IMR-90 (cell line): ENCODE data around the gene KRT79. TPM values are rescaled to one million over a fixed set of nuclear protein-coding genes. Genes with fewer than 3 reads are reported as not detected.

Source experiments
- ATAC-seq: fragments of 200-7000 bp; cut with Tn5 transposase; 2 replicates; pipeline ENCODE4 v1.9.1; 2020; ENCODE audit warnings: low read depth, mild to moderate bottlenecking, moderate library complexity
- BruUV-seq: library from RNA; stranded (reverse); fragments of 400-500 nt; replicated peaks from 2 replicates; lab custom pipeline; 2021; lab: Mats Ljungman, UMichigan
- CTCF ChIA-PET: fragments of 300-600 bp; formaldehyde crosslinking; extraction: SDS; loops from one replicate; lab custom pipeline; 2021; ENCODE audit warnings: antibody characterized with exemption; lab: Yijun Ruan, JAX
- POLR2A ChIA-PET: fragments of 300-600 bp; sonication (Branson Sonifier 250); formaldehyde crosslinking; loops from one replicate; lab custom pipeline; 2022; ENCODE audit warnings: antibody characterized with exemption; ENCODE audit not compliant: unreplicated experiment; lab: Charles Lee
- DNase-seq: peaks from one replicate; pipeline ENCODE4 v3.0.0; 2013
- H2AFZ ChIP-seq: replicated peaks from 2 replicates; pipeline ENCODE3; 2013; ENCODE audit warnings: low read length, mild to moderate bottlenecking; ENCODE audit not compliant: poor library complexity
- H2AK5ac ChIP-seq: 2 replicates; pipeline ENCODE4 v1.6.1; 2013; ENCODE audit warnings: low read depth, low read length, inconsistent platforms
- H2AK9ac ChIP-seq: replicated peaks from 2 replicates; pipeline ENCODE3; 2013; ENCODE audit warnings: mild to moderate bottlenecking, low read depth, low read length, moderate library complexity; ENCODE audit not compliant: poor library complexity
- H2BK120ac ChIP-seq: 2 replicates; pipeline ENCODE4 v1.6.1; 2013; ENCODE audit warnings: low read depth, low read length, inconsistent platforms
- H2BK15ac ChIP-seq: 3 replicates; pipeline ENCODE4 v1.6.1; 2013; ENCODE audit warnings: low read depth, low read length, inconsistent platforms
- H2BK20ac ChIP-seq: 2 replicates; pipeline ENCODE4 v1.6.1; 2013; ENCODE audit warnings: low read depth, mild to moderate bottlenecking, inconsistent platforms, low read length, moderate library complexity
- H2BK5ac ChIP-seq: 2 replicates; pipeline ENCODE4 v1.6.1; 2013; ENCODE audit warnings: mild to moderate bottlenecking, low read depth, low read length, inconsistent platforms; ENCODE audit not compliant: poor library complexity, severe bottlenecking
- H3K14ac ChIP-seq: replicated peaks from 2 replicates; pipeline ENCODE4 v1.6.1; 2013; ENCODE audit warnings: low read depth, low read length, inconsistent platforms
- H3K18ac ChIP-seq: 2 replicates; pipeline ENCODE4 v1.6.1; 2013; ENCODE audit warnings: low read depth, low read length, control low read depth
- H3K23ac ChIP-seq: 2 replicates; pipeline ENCODE4 v1.6.1; 2013; ENCODE audit warnings: low read depth, low read length, inconsistent platforms
- H3K27ac ChIP-seq: 2 replicates; pipeline ENCODE4 v1.5.1; 2013; ENCODE audit warnings: mild to moderate bottlenecking, control low read depth, low read length; ENCODE audit not compliant: insufficient read depth
- H3K27me3 ChIP-seq: 2 replicates; pipeline ENCODE4 v1.6.1; 2013; ENCODE audit warnings: low read length; ENCODE audit not compliant: control insufficient read depth, insufficient read depth
- H3K36me3 ChIP-seq: 2 replicates; pipeline ENCODE4 v1.6.1; 2013; ENCODE audit warnings: low read length, mixed read lengths; ENCODE audit not compliant: control insufficient read depth, insufficient read depth
- H3K4ac ChIP-seq: 2 replicates; pipeline ENCODE4 v1.6.1; 2013; ENCODE audit warnings: low read depth, low read length, inconsistent platforms
- H3K4me1 ChIP-seq: 2 replicates; pipeline ENCODE4 v1.6.1; 2013; ENCODE audit warnings: low read length, mixed read lengths; ENCODE audit not compliant: control insufficient read depth, insufficient read depth
- H3K4me2 ChIP-seq: 2 replicates; pipeline ENCODE4 v1.6.1; 2013; ENCODE audit warnings: low read depth, mild to moderate bottlenecking, control low read depth, low read length, moderate library complexity
- H3K4me3 ChIP-seq: 2 replicates; pipeline ENCODE4 v1.5.1; 2013; ENCODE audit warnings: low read depth, mild to moderate bottlenecking, control low read depth, low read length, moderate library complexity; ENCODE audit not compliant: insufficient read depth
- H3K56ac ChIP-seq: 2 replicates; pipeline ENCODE4 v1.6.1; 2013; ENCODE audit warnings: low read length, inconsistent platforms; ENCODE audit not compliant: insufficient read depth; ENCODE audit errors: extremely low read depth
- H3K79me1 ChIP-seq, 2 experiments: 2 replicates each; pipeline ENCODE4 v1.6.1; 2013; ENCODE audit warnings: low read length in 2 of 2, inconsistent platforms in 1 of 2, low read depth in 1 of 2
- H3K9ac ChIP-seq: 2 replicates; pipeline ENCODE4 v1.6.1; 2013; ENCODE audit warnings: low read depth, low read length, control low read depth
- H3K9me1 ChIP-seq: 2 replicates; pipeline ENCODE4 v1.6.1; 2013; ENCODE audit warnings: low read length, inconsistent platforms; ENCODE audit not compliant: insufficient read depth
- H3K9me3 ChIP-seq: 2 replicates; pipeline ENCODE4 v1.6.1; 2013; ENCODE audit warnings: low read length; ENCODE audit not compliant: control insufficient read depth, insufficient read depth
- H4K20me1 ChIP-seq: 2 replicates; pipeline ENCODE4 v1.6.1; 2013; ENCODE audit warnings: low read length, inconsistent platforms; ENCODE audit not compliant: insufficient read depth
- H4K5ac ChIP-seq: 2 replicates; pipeline ENCODE4 v1.6.1; 2013; ENCODE audit warnings: mild to moderate bottlenecking, low read depth, low read length, control low read depth
- H4K8ac ChIP-seq, 2 experiments: 2 replicates each; pipeline ENCODE4 v1.6.1; 2013; ENCODE audit warnings: low read depth in 2 of 2, low read length in 2 of 2, control low read depth in 1 of 2, inconsistent platforms in 1 of 2
- H4K91ac ChIP-seq: 2 replicates; pipeline ENCODE4 v1.6.1; 2013; ENCODE audit warnings: low read depth, low read length, inconsistent platforms; ENCODE audit not compliant: insufficient read depth
- BHLHE40 ChIP-seq: fragments of 150-350 bp; IDR thresholded peaks from 2 replicates; pipeline ENCODE4 v1.6.1; 2016; ENCODE audit warnings: mild to moderate bottlenecking, low read depth, low read length
- CHD1 ChIP-seq: IDR thresholded peaks from 2 replicates; pipeline ENCODE4 v1.6.1; 2012; ENCODE audit warnings: low read depth, low read length, improper control_type of control experiment
- CTCF ChIP-seq: conservative IDR thresholded peaks from 2 replicates; pipeline ENCODE4 v1.5.1; 2012; ENCODE audit warnings: mild to moderate bottlenecking, low read depth, low read length, improper control_type of control experiment
- ELK1 ChIP-seq: fragments of 150-350 bp; IDR thresholded peaks from 2 replicates; pipeline ENCODE4 v1.6.1; 2016; ENCODE audit warnings: low read depth, mild to moderate bottlenecking, low read length, moderate library complexity, borderline replicate concordance
- FOS ChIP-seq: fragments of 150-350 bp; IDR thresholded peaks from 2 replicates; pipeline ENCODE4 v1.6.1; 2016; ENCODE audit warnings: low read depth, low read length
- MAFK ChIP-seq: IDR thresholded peaks from 2 replicates; pipeline ENCODE4 v1.6.1; 2012; ENCODE audit warnings: low read depth, low read length, improper control_type of control experiment
- MAZ ChIP-seq: IDR thresholded peaks from 2 replicates; pipeline ENCODE4 v1.6.1; 2012; ENCODE audit warnings: low read depth, mild to moderate bottlenecking, low read length, improper control_type of control experiment, moderate library complexity, borderline replicate concordance
- MXI1 ChIP-seq: IDR thresholded peaks from 2 replicates; pipeline ENCODE4 v1.6.1; 2012; ENCODE audit warnings: low read depth, mild to moderate bottlenecking, low read length, moderate library complexity, borderline replicate concordance
- RAD21 ChIP-seq: IDR thresholded peaks from 2 replicates; pipeline ENCODE4 v1.6.1; 2012; ENCODE audit warnings: low read length, improper control_type of control experiment
- RCOR1 ChIP-seq: IDR thresholded peaks from 2 replicates; pipeline ENCODE4 v1.6.1; 2012; ENCODE audit warnings: mild to moderate bottlenecking, low read length, improper control_type of control experiment; ENCODE audit not compliant: insufficient replicate concordance
- RFX5 ChIP-seq: IDR thresholded peaks from 2 replicates; pipeline ENCODE4 v1.8.0; 2012; ENCODE audit warnings: low read depth, mild to moderate bottlenecking, low read length, moderate library complexity
- SMC3 ChIP-seq: fragments of 150-350 bp; IDR thresholded peaks from 2 replicates; pipeline ENCODE4 v1.6.1; 2016; ENCODE audit warnings: low read depth, mild to moderate bottlenecking, antibody characterized with exemption, low read length, moderate library complexity
- USF2 ChIP-seq: fragments of 150-350 bp; IDR thresholded peaks from 2 replicates; pipeline ENCODE4 v1.6.1; 2017; ENCODE audit warnings: mild to moderate bottlenecking, antibody characterized with exemption, low read length, low read depth
- WGBS, 2 experiments: methylation state at CpG; one replicate each; pipeline versions ENCODE4 v1.1.5 to v1.1.7; 2013; ENCODE audit warnings: missing lambda C conversion rate in 2 of 2; ENCODE audit not compliant: insufficient read length in 1 of 2; ENCODE audit errors: extremely low coverage in 2 of 2; 5-methylcytosine and 5-hydroxymethylcytosine counted together
- dilution Hi-C: fragments of 300-500 bp; cut with HindIII; formaldehyde crosslinking; loops from one replicate; pipeline ENCODE4 v1.14.3; 2018; ENCODE audit warnings: low sequenced_read_pairs; ENCODE audit not compliant: unreplicated experiment
- in situ Hi-C: fragments of 300-500 bp; cut with MboI; formaldehyde crosslinking; loops from 3 replicates; pipeline ENCODE4 v1.14.3; 2019; ENCODE audit warnings: low sequenced_read_pairs, inconsistent platforms, mixed read lengths
- intact Hi-C: fragments of 100-400 bp; cut with micrococcal nuclease; formaldehyde crosslinking; loops from 2 replicates; pipeline ENCODE4 v1.10.0; 2022
- polyA plus RNA-seq, 3 experiments: library from polyadenylated mRNA; depleted of rRNA; stranded (reverse); fragments of >200 nt; gene quantifications; 2 replicates each; pipeline ENCODE4 v1.2.3, GENCODE V29; 2012; ENCODE audit warnings: low replicate concordance in 1 of 3
- total RNA-seq: library from RNA; depleted of rRNA; stranded (reverse); fragments of >200 nt; gene quantifications from 2 replicates; pipeline ENCODE4 v1.2.3, GENCODE V29; 2012

The KRT79 gene
- total and polyA plus RNA-seq, 2 of the 4 experiments (the other 2 are of a cell fraction): under 0.01 to 0.24 TPM

- Histone ChIP-seq H2BK5ac (no peak overlapping the region), H3K4ac (no peak overlapping the region), H4K5ac (no peak overlapping the region), H3K18ac (no peak overlapping the region), H3K79me1 (no peaks in the 10 kb centered on the region), H3K9ac (no peak overlapping the region), H4K20me1 (no peaks in the 10 kb centered on the region), H3K14ac (no peak overlapping the region), H3K4me2 (no peak overlapping the region), H3K56ac (no peak overlapping the region), H2AK5ac (no peak overlapping the region), H3K4me3 (no peak overlapping the region), H3K36me3 (no peaks in the 10 kb centered on the region), H3K27me3 (peaks cover 36% of the 10 kb centered on the region), H2BK15ac (no peak overlapping the region), H2BK20ac (no peak overlapping the region), H2AK9ac (no peak overlapping the region), H2AFZ (no peak overlapping the region), H3K9me3 (no peaks in the 10 kb centered on the region), H2BK120ac (no peak overlapping the region), H3K27ac (no peak overlapping the region), H4K91ac (no peak overlapping the region), H4K8ac (no peak overlapping the region), H3K9me1 (no peaks in the 10 kb centered on the region), H3K23ac (no peak overlapping the region), H3K4me1 (no peaks in the 10 kb centered on the region)
- CTCF ChIA-PET: interaction anchor here (1.0 kb wide), 1 partner anchor 60 kb away, joined by 4 read pairs; no protein-coding TSS in a partner anchor
- TF ChIP-seq ELK1: no peak
- TF ChIP-seq CTCF: no peak
- no peak for TF ChIP-seq BHLHE40
- TF ChIP-seq MAFK: no peak
- TF ChIP-seq SMC3: no peak
- no peak for TF ChIP-seq FOS
- no peak for TF ChIP-seq RAD21
- no peak for TF ChIP-seq RCOR1
- TF ChIP-seq RFX5: no peak
- no peak for TF ChIP-seq MAZ
- no peak for TF ChIP-seq USF2
- no peak for TF ChIP-seq MXI1
- TF ChIP-seq CHD1: no peak
- intact Hi-C loops (no loop called here), in situ Hi-C loops (no loop called here), dilution Hi-C loops (no loop called here)
- BruUV-seq: no TSS peak
- DNase-seq: no peak
- no peak for ATAC-seq
- POLR2A ChIA-PET: no interaction called here
- 83% methylated on average over 1 of the region's 3 CpGs; no CpG with 5 or more reads in 1 of the 2 experiments for WGBS, 2 experiments
These were observed 28.4 kb downstream of the KRT79 start for GRCh38 chr12:52805739-52806138.
